ENCODE measurements around the gene COLEC11.

The COLEC11 gene

DNA sequence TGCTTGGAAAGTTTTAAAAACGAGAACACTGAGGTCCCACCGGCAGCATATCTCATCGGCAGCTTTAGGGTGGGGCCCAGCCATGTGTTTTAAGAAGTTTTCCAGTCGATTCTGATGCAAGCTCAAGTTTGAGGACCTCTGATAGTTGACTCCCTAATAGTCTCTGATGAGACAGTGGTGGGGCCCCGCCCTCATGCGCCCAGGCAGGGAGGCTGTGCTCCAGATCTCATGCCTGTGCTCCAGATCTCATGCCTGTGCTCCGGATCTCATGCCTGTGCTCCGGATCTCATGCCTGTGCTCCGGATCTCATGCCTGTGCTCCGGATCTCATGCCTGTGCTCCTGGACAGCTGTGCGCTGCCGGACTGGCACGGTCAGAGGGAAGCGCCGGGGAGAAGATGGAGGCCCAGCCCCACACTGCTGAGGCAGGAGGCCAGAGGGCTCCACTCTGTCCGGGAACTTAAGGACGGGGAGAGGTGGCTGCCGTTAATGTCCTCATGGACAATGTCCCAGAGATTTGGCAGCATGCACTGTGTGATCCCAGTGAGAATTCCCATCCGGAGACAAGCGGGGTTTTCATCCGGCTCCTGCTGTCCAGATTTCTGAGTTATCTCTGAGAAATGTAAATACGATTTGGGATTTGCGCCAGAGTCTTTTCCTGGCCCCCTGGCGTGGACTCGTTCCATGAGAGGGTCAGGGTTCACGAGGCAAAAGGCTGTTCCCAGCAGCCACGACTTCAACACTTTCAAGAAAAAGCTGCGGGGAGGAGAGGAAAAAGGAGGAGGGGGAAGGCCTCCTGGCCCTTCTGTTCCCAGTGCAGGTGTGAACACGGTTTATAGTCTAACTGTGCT is 9.4 kb upstream of the COLEC11 start:
- no peak for DNase-seq

DNA sequence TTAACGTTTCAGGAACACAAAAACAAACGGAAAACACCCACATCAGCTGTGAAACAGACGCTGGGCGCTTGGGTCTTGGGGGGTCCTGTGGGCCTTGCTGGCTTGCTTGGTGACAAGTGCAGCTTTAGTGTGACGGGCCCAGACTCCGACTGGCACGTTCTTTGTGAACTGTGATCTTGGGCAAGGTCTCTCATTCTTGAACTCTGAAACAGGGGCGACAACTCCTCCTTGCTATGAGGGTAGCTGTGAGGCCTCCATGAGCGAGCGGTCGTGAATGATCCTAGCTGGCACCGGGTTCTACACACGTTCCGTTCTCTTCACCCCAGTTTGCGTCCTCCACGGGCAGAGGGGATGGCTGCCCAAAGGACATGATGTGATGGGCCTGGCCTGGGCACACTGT is 8.7 kb upstream of the COLEC11 start:
- DNase-seq = no peak

DNA sequence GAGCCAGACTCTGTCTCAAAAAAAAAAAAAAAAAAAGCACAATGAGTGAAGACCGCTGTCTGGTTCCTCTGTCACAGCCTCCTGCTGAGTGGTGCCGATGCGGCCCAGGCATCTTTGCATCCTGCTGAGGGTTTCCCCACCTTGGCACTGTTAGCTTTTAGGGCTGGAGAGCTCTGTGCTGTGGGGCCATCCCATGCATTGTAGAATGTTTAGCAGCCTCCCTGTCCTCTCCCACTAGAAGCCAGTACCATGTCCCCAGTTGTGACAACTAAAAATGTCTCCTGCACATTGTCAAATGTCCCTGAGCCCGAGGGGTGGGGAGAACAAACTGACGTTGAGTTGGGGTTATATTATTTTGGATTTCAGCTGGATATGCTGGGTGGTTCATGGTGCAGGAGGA is 7.9 kb upstream of the COLEC11 start:
- DNase-seq = no peak

DNA sequence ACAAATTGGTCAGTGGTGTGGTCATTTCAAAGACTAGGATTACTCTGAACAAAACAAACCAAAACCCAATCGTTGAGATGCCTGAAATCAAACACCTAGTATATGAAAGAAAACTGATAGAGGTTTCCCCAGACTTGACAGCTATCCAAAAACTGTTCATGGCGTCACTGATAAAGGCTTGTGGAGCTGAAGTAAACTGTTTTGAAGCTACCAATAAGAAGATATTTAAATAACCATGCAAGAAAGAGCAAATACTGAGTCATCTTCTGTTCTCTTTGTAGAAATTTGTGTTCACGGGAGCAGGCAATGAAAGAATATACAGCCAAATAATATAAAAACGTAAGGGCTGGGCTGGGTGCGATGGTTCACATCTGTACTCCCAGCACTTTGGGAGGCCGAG is 7.5 kb upstream of the COLEC11 start:
- DNase-seq = no peak

DNA sequence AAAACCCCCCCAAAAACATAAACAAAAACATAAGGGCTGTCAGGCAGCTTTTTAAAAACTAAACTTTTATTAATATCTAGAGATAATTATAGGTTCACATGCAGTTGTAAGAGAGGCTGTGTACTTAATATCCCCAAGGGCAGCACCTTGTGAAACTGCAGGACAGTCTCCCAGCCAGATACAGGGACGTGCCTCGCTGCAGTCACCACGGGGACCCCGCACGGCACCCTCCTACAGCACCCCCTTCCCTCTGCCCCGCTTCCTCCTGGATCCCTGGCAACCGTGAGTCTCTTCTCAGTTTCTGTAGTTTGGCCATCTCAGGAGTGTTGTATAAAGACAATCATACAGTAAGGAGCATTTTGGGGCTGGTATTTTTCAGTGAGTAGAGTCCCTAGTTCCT is 6.8 kb upstream of the COLEC11 start:
- no peak for DNase-seq

DNA sequence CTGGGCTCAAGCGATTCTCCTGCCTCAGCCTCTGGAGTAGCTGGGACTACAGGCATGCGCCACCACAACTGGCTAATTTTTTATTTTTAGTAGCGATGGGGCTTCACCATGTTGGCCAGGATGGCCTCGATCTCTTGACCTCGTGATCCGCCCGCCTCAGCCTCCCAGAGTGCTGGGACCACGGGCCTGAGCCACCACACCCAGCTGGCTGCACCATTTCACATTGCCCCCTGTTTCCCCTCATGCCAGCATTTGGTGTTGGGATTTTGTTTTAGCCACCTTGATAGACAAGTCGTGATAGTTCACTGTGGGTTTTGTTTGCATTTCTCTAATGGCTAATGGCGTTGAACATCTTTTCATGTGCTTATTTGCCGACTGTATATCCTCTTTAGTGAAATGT is 5.8 kb upstream of the COLEC11 start:
- DNase-seq = no peak

DNA sequence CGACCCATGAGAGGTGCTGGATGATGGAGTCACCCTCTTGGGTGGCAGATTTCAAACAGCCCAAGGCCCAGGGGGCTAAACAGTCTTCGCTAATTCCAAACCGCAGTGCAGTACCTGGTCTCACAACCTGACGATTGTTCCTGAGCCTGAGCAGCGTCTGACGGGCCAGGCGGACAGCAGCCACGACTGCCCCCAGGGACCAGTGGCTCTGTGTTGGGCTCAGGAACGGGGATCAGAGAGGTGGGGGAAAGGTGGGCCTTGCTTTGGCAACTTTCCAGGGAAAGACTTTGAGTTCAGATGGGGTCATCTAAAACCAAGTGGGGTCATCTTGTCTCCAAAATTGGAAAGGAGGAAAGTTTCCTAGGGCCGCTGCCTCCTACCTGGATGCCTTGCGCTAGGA is 492 bp downstream of the COLEC11 start:
- DNase-seq = no peak

DNA sequence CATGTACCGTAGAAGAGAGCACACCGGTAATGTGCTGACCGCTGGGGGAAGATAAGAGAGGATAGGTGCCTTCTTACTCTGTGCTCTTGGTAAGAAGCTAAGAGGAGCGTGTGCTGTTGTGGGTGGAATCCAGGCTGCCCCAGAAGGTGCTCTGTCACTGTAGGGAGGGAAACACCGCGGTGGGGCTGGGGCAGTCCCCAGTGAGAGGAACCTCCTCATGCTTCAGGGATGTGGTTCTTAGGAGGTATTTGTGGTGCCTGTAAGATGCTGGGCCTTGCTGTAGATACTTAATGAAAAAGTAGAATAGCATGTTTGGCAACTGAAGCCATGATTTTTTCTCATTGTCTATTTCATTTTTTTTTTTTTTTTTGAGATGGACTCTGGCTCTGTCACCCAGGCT is 1.1 kb downstream of the COLEC11 start:
- DNase-seq = no peak

DNA sequence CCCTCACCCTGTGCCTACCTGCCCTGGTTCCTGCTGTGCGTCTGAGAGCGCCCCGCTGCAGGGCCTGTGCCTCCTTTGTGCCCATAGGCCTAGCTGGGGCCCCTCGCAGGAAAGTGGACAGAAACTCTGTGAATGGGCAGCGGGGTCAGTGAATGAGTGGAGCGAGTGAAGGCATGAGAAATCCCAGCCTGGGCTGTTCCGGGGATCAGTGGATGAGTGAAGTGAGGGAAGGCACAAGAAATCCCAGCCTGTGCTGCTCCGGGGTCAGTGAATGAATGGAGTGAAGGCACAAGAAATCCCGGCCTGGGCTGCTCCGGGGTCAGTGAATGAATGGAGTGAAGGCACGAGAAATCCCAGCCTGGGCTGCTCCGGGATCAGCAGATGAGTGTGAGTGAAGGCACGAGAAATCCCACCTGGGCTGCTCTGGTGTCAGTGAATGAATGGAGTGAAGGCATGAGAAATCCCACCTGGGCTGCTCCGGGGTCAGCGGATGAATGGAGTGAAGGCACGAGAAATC is 2.0 kb downstream of the COLEC11 start:
- no peak for DNase-seq

DNA sequence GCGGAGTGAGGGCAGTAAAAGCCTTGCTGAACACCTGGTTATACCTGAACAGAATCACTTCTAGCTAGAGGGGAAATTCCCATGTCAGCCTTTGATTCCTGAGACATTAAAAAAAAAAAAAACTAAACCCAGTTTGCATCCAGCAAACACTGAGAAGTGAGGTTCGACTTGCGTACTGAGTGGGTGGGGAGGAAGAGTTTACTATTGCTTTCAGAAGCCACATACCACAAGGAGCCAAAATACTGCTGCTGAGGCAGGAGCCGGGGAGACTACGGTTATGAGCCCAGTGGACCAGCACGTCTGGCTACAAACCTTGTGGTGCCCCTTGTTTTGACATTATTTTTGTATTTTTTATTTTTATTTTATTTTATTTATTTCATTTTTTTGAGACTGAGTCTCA is 2.7 kb downstream of the COLEC11 start:
- DNase-seq = no peak

DNA sequence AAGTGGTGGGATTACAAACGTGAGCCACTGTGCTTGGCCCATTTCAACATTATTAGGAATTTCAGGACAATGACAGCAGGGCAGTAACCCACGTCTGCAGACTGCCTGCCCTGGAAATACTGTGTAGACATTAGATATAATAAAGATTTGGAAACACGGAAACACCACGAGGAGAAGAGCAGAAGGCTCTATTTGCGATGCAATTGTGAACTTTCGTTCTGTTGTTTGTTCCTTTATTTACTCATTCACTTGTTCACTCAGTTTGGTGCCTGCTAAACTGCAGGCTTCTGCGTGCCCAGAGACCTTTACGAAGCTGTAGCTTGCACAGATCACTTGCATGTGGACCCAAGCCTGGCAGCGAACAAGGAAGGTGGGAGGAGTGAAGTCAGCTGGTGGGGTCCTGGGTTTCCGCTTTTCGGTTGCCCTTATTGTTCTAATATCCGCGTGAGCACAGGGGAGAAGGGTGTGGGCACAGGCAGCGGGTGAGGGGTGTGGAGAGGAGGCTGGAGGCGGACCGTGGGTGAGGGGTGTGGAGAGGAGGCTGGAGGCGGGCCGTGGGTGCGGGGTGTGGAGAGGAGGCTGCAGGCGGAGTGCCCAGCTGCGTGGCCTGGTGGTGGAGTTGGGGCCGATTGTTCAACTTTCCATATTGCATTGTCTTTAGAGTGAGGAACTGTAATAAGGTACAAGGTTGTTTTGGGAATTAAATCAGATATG is 3.4 kb downstream of the COLEC11 start:
- DNase-seq = no peak

DNA sequence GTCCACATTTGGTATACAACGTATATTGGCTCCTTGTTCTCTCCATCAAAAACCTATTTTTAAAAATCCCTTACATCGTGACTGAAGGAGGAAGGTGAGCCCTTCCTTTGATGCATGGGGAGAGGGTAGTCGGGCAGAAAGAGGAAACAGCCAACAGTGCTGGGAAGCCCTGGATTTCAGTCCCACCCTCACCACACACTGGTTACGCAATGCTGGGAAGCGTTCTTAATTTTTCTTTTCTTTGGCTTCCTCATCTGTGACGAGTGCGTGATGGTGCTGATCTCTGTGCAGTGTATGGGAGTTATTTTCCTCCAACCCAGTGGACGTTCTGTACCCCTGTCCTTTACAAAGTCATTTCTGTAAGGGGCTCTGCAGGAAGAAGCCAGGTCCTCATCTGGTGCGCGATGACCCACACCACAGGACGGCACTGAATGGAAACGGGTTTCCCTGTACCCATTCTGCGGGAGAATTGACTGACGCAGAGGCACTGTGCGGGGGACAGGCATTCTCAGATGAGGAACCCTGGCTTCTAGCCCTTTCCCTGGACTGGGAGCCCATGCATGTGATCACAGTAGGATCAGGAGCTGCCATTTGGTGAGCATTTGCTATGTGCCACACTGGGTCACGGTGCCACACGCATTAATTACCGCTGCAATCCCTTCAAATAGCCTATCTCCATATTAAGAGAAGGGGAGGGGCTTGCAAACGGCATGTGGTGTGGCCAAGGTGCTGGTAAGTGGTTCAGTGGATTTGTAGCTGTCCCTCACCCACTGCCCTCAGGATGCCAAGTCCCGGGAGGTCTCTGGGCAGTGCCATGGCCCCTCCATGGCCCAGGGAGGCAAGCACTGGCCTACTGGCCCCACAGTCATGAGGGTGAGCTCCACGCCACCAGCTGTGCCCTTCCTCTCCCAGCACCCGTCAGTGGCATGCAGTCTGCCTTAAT is 4.3 kb downstream of the COLEC11 start:
- DNase-seq = peak in 1 of 2 donors; percentile 40

DNA sequence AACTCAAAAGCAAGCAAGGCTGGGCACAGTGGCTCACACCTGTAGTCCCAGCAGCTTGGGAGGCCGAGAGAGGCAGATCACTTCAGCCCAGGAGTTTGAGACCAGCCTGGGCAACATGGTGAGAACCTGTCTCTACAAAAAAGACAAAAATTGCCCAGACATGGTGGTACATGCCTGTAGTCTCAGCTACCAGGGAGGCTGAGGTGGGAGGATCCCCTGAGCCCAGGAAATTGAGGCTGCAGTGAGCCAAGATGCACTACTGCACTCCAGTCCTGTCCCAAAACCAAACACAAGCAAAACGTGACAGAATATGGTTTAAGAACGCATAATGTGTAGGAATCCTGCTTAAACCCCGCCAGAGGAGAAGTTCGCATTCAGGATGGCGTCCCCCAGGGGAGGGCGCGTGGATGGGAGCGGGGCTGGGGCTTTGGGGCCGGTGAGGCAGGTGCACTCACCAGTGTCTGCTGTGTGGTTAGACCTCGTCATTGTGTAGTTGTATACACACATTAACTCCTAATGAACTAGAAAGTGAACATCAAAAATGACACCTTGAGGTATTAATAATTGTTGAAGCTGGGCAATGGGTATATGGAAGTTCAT is 5.4 kb downstream of the COLEC11 start:
- DNase-seq = no peak

DNA sequence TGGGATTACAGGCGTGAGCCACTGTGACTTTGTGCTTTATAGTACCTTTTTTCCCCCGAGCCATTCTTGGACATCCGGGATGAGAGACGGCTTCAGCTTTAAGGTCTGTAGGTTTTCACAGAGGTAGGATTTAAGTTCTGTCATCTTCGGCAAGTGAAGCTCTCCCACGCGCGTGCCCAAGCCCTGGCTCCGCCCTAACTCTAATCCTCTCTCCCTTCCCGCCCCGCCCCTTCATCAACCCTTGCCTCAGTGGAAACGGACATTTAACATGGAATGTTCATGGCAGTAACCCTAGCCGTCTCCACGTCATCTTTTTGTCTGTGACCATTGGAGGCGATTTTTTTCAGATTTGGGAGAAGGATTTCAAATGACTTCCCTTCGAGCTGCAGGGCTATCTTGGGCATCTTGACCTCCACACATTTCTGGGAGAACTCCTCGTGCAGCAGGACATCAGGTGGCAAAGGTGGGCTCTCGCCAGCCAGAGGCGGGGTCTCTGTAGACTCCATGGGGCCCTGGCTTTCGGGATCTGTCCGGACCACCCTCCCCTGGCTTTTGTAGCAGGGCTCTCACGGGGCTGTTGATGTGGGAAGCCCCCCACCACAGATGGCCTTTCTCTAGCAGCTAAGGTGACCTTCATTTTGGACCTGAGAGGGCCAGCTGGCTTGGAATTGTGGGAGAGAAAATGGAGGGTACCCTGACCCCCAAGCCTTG is 6.8 kb downstream of the COLEC11 start:
- DNase-seq = no peak

DNA sequence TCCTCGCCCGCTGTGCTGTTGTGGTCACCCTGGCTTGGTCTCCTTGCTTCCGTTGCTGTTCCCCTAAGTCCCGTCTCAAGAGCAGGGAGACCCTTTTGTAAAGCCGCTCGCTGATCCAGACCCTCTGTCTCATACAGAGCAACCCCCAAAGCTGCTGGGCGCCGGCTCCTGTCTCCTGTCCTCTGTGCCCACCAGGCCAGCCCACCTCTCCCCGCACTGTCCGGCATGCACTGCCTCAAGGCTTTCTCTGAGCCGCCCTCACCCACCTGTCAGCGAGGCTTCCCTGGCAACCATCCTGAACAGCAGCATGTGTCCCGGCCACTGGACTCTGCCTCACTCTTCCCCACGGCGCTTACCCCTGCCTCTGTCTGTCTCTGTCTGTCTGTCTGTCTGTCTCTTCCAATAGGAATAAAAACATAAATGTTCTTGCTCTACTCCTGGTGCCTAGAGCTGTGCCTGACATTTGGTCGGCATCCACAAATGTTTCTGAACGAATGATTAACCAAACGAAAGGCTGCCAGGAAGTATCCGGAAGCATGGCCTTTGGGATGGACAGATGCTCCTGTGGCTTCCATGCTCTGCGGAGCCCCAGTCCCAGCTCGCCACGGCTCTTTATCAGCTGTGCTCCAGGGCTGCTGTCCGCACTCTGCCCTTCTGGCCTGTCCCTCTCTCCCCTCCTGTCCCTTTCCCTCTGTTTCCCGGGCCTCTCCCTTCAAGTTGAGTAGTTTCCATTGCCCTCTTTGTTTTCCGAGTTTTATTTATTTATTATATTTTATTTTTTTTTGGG is 7.8 kb downstream of the COLEC11 start:
- no peak for DNase-seq

DNA sequence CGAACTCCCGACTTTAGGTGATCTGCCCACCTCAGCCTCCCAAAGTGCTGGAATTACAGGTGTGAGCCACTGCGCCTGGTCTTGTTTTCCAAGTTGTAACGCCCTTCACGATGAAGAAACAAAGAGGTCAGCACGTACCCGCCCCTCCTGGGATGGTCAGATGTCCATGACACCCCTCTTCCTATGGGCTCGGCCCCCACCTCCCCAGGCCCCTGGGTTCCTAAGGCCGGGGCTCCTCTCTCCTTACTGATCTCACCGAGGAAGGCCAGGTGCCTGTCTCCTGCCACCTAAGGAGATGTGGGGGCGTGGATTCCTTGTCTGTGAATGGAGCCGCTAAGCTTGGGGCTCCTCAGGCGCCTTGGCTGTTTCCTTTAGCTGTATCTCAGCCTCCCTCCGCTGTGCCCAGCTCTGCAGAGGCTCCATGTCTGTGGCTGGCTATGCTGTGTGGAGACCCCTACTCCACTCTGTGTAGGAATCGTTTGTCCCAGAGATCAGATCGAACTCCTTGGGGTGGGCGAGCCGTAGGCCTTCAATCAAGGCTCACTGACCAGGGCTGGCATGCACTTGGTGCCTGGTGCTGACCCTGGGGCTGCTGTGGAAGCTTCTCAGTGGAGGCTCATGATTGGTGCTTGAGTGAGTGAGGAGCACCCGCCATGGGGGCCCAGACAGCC is 8.8 kb downstream of the COLEC11 start:
- DNase-seq = no peak

DNA sequence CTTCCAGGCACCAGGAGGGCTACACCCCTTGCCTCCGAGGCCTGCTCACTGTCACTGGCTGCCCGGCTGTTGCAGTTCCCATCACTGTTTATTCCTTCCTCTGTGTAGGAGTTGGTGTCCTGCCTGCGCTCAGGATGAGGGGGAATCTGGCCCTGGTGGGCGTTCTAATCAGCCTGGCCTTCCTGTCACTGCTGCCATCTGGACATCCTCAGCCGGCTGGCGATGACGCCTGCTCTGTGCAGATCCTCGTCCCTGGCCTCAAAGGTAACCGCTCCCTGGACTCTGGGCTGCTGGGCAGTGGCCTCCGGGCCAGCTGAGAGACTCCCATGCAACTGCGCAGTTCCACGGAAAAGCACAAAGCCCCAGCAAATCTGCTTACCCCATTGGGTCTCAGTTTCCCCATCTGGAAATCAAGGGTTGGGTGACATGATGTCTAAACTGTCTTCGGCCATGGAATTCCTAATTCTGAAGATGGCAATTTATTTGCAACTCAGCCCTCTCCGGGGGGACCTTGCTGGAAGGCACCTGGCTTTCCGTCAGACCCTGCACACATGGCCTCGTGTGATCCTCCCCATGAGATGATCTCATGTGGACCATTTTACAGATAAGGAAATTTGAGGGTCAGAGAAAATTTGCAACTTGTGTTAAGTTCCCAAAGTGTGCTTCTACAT is 9.4 kb downstream of the COLEC11 start:
- no peak for DNase-seq

DNA sequence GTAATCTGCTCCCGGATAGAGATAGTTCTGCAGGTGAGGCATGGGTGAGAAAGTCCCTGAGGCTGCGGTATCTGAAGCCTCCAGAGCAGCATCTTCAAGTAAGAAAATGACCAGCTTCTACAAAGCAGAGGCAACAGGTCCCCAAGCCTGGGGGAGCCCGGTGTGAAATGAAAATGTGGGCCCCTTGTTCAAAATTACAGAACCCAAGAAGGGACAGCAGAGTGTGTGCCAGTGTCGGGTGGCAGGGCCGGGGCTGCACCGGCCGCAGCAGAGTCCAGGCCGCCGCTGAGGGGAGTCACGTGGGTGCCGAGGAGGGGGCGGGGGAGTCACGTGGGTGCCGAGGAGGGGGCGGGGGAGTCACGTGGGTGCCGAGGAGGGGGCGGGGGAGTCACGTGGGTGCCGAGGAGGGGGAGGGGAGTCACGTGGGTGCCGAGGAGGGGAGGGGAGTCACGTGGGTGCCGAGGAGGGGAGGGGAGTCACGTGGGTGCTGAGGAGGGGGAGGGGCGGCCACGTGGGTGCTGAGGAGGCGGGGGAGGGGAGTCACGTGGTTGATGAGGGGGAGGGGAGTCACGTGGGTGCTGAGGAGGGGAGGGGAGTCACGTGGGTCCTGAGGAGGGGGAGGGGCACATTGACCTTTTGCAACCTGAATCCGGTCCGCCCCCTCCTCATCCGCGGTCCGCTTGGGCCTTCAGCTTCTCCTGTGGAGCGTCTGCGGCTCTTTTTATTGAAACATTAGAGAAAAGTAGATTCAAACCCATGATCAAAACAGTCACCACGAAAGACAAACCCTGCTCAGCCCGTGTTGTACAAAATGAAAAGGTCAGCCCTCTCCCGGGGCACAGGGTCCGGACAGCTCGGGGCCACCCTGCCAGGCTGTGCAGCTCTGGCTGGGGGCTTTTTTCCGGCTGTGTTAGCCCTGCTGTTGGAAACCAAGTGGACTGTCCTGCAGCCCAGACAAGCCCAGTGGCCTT is 10.4 kb downstream of the COLEC11 start:
- DNase-seq = no peak

DNA sequence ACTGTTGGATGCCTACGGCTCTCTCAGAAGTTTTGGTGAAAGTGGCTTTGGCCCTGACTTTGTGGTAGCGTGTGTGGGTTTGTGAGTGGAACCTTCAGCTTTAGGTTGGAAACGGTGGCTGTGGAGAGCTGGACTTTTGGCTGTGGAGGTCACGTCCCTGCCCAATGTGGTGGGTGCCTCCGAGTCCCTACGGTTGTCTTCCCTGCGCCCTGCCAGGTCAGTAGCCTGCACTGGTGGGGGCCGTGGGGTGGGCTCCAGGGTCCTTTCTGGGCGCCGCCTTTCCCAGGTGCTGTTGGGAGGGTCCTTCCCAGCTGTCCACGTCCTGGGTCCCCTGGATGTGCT is 11.1 kb downstream of the COLEC11 start:
- DNase-seq = no peak
